ENCODE measurements around the gene USP5. TPM values are rescaled to one million over a fixed set of nuclear protein-coding genes. Genes with fewer than 3 reads are reported as not detected.

Gene USP5
- total RNA-seq, 1 experiment from 2014 or later = 143 TPM

GRCh38 chr12:6824085-6824775 lies 27.7 kb upstream of the USP5 start:
- peaks cover 26% of the 10 kb centered on the region for H3K27me3 ChIP-seq
- DNase-seq = peak; percentile 30
- H3K36me3 ChIP-seq = no peaks in the 10 kb centered on the region

GRCh38 chr12:6824901-6825381 lies 27.0 kb upstream of the USP5 start:
- H3K4me3 ChIP-seq = no peak overlapping the region

More at GRCh38 chr12:6824085-6824775, 27.7 kb upstream of the USP5 start:
- Histone ChIP-seq H3K9me3 (no peaks in the 10 kb centered on the region), H3K4me3 (no peak overlapping the region)

GRCh38 chr12:6825398-6826124 lies 26.4 kb upstream of the USP5 start:
- Histone ChIP-seq H3K36me3 (no peaks in the 10 kb centered on the region), H3K9me3 (no peaks in the 10 kb centered on the region), H3K27me3 (peaks cover 26% of the 10 kb centered on the region), H3K4me3 (no peak overlapping the region)
- DNase-seq = peak; percentile 75

More at GRCh38 chr12:6824901-6825381, 27.0 kb upstream of the USP5 start:
- peak; percentile 26 for DNase-seq
- peaks cover 26% of the 10 kb centered on the region for H3K27me3 ChIP-seq
- H3K36me3 ChIP-seq = no peaks in the 10 kb centered on the region
- H3K9me3 ChIP-seq = no peaks in the 10 kb centered on the region

GRCh38 chr12:6826125-6826733 lies 25.7 kb upstream of the USP5 start:
- H3K36me3 ChIP-seq = peaks cover 2% of the 10 kb centered on the region; the same call in 1 of the 2 replicates
- no peak overlapping the region for H3K4me3 ChIP-seq
- no peaks in the 10 kb centered on the region for H3K9me3 ChIP-seq
- H3K27me3 ChIP-seq = peaks cover 26% of the 10 kb centered on the region
- no peak for DNase-seq

- Histone ChIP-seq H3K4me3 (no peak overlapping the region), H3K9me3 (no peaks in the 10 kb centered on the region), H3K27me3 (peaks cover 25% of the 10 kb centered on the region), H3K36me3 (peaks cover 5% of the 10 kb centered on the region; the same call in 1 of the 2 replicates)
- no peak for DNase-seq
These were observed 25.1 kb upstream of the USP5 start for GRCh38 chr12:6826734-6827436.

GRCh38 chr12:6827437-6827911 lies 24.5 kb upstream of the USP5 start:
- peak; percentile 80 for DNase-seq
- no peaks in the 10 kb centered on the region for H3K9me3 ChIP-seq
- peaks cover 5% of the 10 kb centered on the region; the same call in 1 of the 2 replicates for H3K36me3 ChIP-seq
- H3K27me3 ChIP-seq = peaks cover 19% of the 10 kb centered on the region
- 0 out of 2 replicates have a peak overlapping the region, but pooled peaks have one; percentile 15 for H3K4me3 ChIP-seq

- DNase-seq = peak; percentile 45
- Histone ChIP-seq H3K9me3 (no peaks in the 10 kb centered on the region), H3K36me3 (peaks cover 7% of the 10 kb centered on the region), H3K27me3 (peaks cover 12% of the 10 kb centered on the region), H3K4me3 (peak within 1 kb of the TSS; percentile 81)
These were observed 23.8 kb upstream of the USP5 start, which contains the start of gene P3H3 for GRCh38 chr12:6827982-6828780. Gene P3H3 (plus strand): TSS chr12:6828407. CDS start chr12:6828441, 34 bp downstream.

- peak; percentile 54 for DNase-seq
These were observed 23.0 kb upstream of the USP5 start for GRCh38 chr12:6828781-6829535.

GRCh38 chr12:6829536-6830220 lies 22.3 kb upstream of the USP5 start:
- peaks cover 14% of the 10 kb centered on the region for H3K36me3 ChIP-seq
- DNase-seq = peak; percentile 54
- H3K9me3 ChIP-seq = no peaks in the 10 kb centered on the region
- H3K27me3 ChIP-seq = peaks cover 1% of the 10 kb centered on the region
- H3K4me3 ChIP-seq = peak overlapping the region; percentile 81

More at GRCh38 chr12:6828781-6829535, 23.0 kb upstream of the USP5 start:
- Histone ChIP-seq H3K27me3 (peaks cover 6% of the 10 kb centered on the region), H3K36me3 (peaks cover 11% of the 10 kb centered on the region), H3K9me3 (no peaks in the 10 kb centered on the region), H3K4me3 (peak overlapping the region; percentile 81)

GRCh38 chr12:6830286-6830890 lies 21.6 kb upstream of the USP5 start:
- no peaks in the 10 kb centered on the region for H3K27me3 ChIP-seq
- H3K4me3 ChIP-seq = no peak overlapping the region
- peaks cover 14% of the 10 kb centered on the region for H3K36me3 ChIP-seq
- no peaks in the 10 kb centered on the region for H3K9me3 ChIP-seq
- no peak for DNase-seq

- Histone ChIP-seq H3K36me3 (peaks cover 14% of the 10 kb centered on the region), H3K4me3 (no peak overlapping the region), H3K27me3 (no peaks in the 10 kb centered on the region), H3K9me3 (no peaks in the 10 kb centered on the region)
- no peak for DNase-seq
These were observed 21.0 kb upstream of the USP5 start for GRCh38 chr12:6830999-6831398.

- Histone ChIP-seq H3K36me3 (peaks cover 14% of the 10 kb centered on the region), H3K9me3 (no peaks in the 10 kb centered on the region), H3K27me3 (no peaks in the 10 kb centered on the region), H3K4me3 (no peak overlapping the region)
- no peak for DNase-seq
These were observed 20.4 kb upstream of the USP5 start for GRCh38 chr12:6831450-6831995.

- Histone ChIP-seq H3K4me3 (no peak overlapping the region), H3K36me3 (peaks cover 14% of the 10 kb centered on the region), H3K9me3 (no peaks in the 10 kb centered on the region), H3K27me3 (no peaks in the 10 kb centered on the region)
- DNase-seq = no peak
These were observed 19.8 kb upstream of the USP5 start for GRCh38 chr12:6832125-6832524.

Measured in MG63 (cell line).